Stimulated activated naive CD8-positive, alpha-beta T cell treated with anti-CD3 and anti-CD28 coated beads, Interleukin-15, amount 100 ng/mL, for 72 hours (primary cell): ENCODE data around the gene PRIM2.
"Not testable (repeated sequence)": the region's sequence is repeated elsewhere in the genome, so short reads cannot be mapped to it uniquely, and the experiment has no call there.

Experiments used
- ATAC-seq: fragments of 150-1000 bp; cut with Tn5 transposase; 2 replicates; pipeline ENCODE4 v1.10.0; 2021; ENCODE audit warnings: mild to moderate bottlenecking, moderate library complexity
- DNase-seq, 2 donors: peaks; one replicate each; pipeline ENCODE4 v3.0.0; 2021 to 2022
- H3K27ac Mint-ChIP-seq, 2 donors: one replicate each; pipeline ENCODE4 v1.8.0; 2022; ENCODE audit warnings: mild to moderate bottlenecking in 2 of 2, mixed read lengths in 2 of 2, moderate library complexity in 2 of 2
- H3K27me3 Mint-ChIP-seq: one replicate; pipeline ENCODE4 v1.8.0; 2022; ENCODE audit warnings: mixed read lengths
- H3K4me1 Mint-ChIP-seq: one replicate; pipeline ENCODE4 v1.8.0; 2022; ENCODE audit warnings: mild to moderate bottlenecking, mixed read lengths
- H3K4me3 Mint-ChIP-seq, 2 donors: one replicate each; pipeline ENCODE4 v1.8.0; 2022; ENCODE audit warnings: mild to moderate bottlenecking in 2 of 2, mixed read lengths in 2 of 2, moderate library complexity in 1 of 2
- H3K9me3 Mint-ChIP-seq, 2 donors: one replicate each; pipeline ENCODE4 v1.8.0; 2022; ENCODE audit warnings: mixed read lengths in 2 of 2

The PRIM2 gene

GRCh38 chr6:57480194-57480593, 162.8 kb downstream of the PRIM2 start:
- ATAC-seq, DNase-seq, H3K27me3 Mint-ChIP-seq, H3K27ac Mint-ChIP-seq, H3K4me3 Mint-ChIP-seq, H3K4me1 Mint-ChIP-seq: not testable (repeated sequence)
- peaks cover 0 to 10% of the 10 kb centered on the region in 2 donors for H3K9me3 Mint-ChIP-seq

GRCh38 chr6:57481121-57481520, 163.7 kb downstream of the PRIM2 start:
- H3K27me3 Mint-ChIP-seq, DNase-seq, H3K27ac Mint-ChIP-seq, H3K4me1 Mint-ChIP-seq, H3K4me3 Mint-ChIP-seq, ATAC-seq: not testable (repeated sequence)
- H3K9me3 Mint-ChIP-seq: peaks cover 0 to 10% of the 10 kb centered on the region in 2 donors

GRCh38 chr6:57482471-57482870, 165.0 kb downstream of the PRIM2 start:
- not testable (repeated sequence) for H3K4me1 Mint-ChIP-seq, H3K27ac Mint-ChIP-seq, H3K4me3 Mint-ChIP-seq, H3K27me3 Mint-ChIP-seq, DNase-seq, ATAC-seq
- peaks cover 0 to 10% of the 10 kb centered on the region in 2 donors for H3K9me3 Mint-ChIP-seq

GRCh38 chr6:57486494-57487081, 169.2 kb downstream of the PRIM2 start:
- peaks cover 11% of the 10 kb centered on the region for H3K4me1 Mint-ChIP-seq
- ATAC-seq, H3K27ac Mint-ChIP-seq, DNase-seq, H3K9me3 Mint-ChIP-seq, H3K27me3 Mint-ChIP-seq, H3K4me3 Mint-ChIP-seq: not testable (repeated sequence)

GRCh38 chr6:57488551-57488950, 171.1 kb downstream of the PRIM2 start:
- not testable (repeated sequence) for DNase-seq, ATAC-seq, H3K27ac Mint-ChIP-seq, H3K27me3 Mint-ChIP-seq, H3K9me3 Mint-ChIP-seq, H3K4me3 Mint-ChIP-seq
- H3K4me1 Mint-ChIP-seq: peaks cover 11% of the 10 kb centered on the region

GRCh38 chr6:57489887-57490286, 172.5 kb downstream of the PRIM2 start:
- not testable (repeated sequence) for DNase-seq, H3K9me3 Mint-ChIP-seq, H3K27me3 Mint-ChIP-seq, ATAC-seq, H3K27ac Mint-ChIP-seq, H3K4me3 Mint-ChIP-seq
- peaks cover 11% of the 10 kb centered on the region for H3K4me1 Mint-ChIP-seq

- H3K4me1 Mint-ChIP-seq: peaks cover 11% of the 10 kb centered on the region
- H3K9me3 Mint-ChIP-seq, DNase-seq, ATAC-seq, H3K4me3 Mint-ChIP-seq, H3K27me3 Mint-ChIP-seq, H3K27ac Mint-ChIP-seq: not testable (repeated sequence)
Observed at GRCh38 chr6:57491795-57492194, 174.4 kb downstream of the PRIM2 start.

GRCh38 chr6:57496251-57496650, 178.8 kb downstream of the PRIM2 start:
- not testable (repeated sequence) for H3K9me3 Mint-ChIP-seq, H3K4me3 Mint-ChIP-seq, H3K27ac Mint-ChIP-seq, ATAC-seq, H3K4me1 Mint-ChIP-seq, DNase-seq, H3K27me3 Mint-ChIP-seq

- H3K9me3 Mint-ChIP-seq, H3K27ac Mint-ChIP-seq, H3K4me3 Mint-ChIP-seq, H3K4me1 Mint-ChIP-seq, H3K27me3 Mint-ChIP-seq, ATAC-seq, DNase-seq: not testable (repeated sequence)
Observed at GRCh38 chr6:57500368-57501021, 183.1 kb downstream of the PRIM2 start.

GRCh38 chr6:57502387-57502786, 185.0 kb downstream of the PRIM2 start:
- H3K9me3 Mint-ChIP-seq, ATAC-seq, DNase-seq, H3K27me3 Mint-ChIP-seq, H3K4me3 Mint-ChIP-seq, H3K27ac Mint-ChIP-seq, H3K4me1 Mint-ChIP-seq: not testable (repeated sequence)

GRCh38 chr6:57505251-57505650, 187.8 kb downstream of the PRIM2 start:
- H3K4me3 Mint-ChIP-seq, H3K27me3 Mint-ChIP-seq, H3K4me1 Mint-ChIP-seq, H3K27ac Mint-ChIP-seq, H3K9me3 Mint-ChIP-seq, ATAC-seq, DNase-seq: not testable (repeated sequence)

- ATAC-seq, H3K27ac Mint-ChIP-seq, DNase-seq, H3K4me3 Mint-ChIP-seq, H3K4me1 Mint-ChIP-seq, H3K9me3 Mint-ChIP-seq, H3K27me3 Mint-ChIP-seq: not testable (repeated sequence)
Observed at GRCh38 chr6:57510390-57510789, 193.0 kb downstream of the PRIM2 start.

GRCh38 chr6:57515171-57515570, 197.7 kb downstream of the PRIM2 start:
- H3K27me3 Mint-ChIP-seq, H3K4me1 Mint-ChIP-seq, DNase-seq, H3K9me3 Mint-ChIP-seq, H3K27ac Mint-ChIP-seq, H3K4me3 Mint-ChIP-seq, ATAC-seq: not testable (repeated sequence)

- H3K4me1 Mint-ChIP-seq, H3K27me3 Mint-ChIP-seq, H3K4me3 Mint-ChIP-seq, H3K9me3 Mint-ChIP-seq, DNase-seq, ATAC-seq, H3K27ac Mint-ChIP-seq: not testable (repeated sequence)
Observed at GRCh38 chr6:57515845-57516244, 198.4 kb downstream of the PRIM2 start.

GRCh38 chr6:57516776-57517175, 199.3 kb downstream of the PRIM2 start:
- not testable (repeated sequence) for ATAC-seq, DNase-seq, H3K9me3 Mint-ChIP-seq, H3K4me1 Mint-ChIP-seq, H3K27me3 Mint-ChIP-seq, H3K27ac Mint-ChIP-seq, H3K4me3 Mint-ChIP-seq

- H3K27ac Mint-ChIP-seq, H3K4me3 Mint-ChIP-seq, H3K4me1 Mint-ChIP-seq, H3K9me3 Mint-ChIP-seq, DNase-seq, H3K27me3 Mint-ChIP-seq, ATAC-seq: not testable (repeated sequence)
Observed at GRCh38 chr6:57519198-57519597, 201.8 kb downstream of the PRIM2 start.

GRCh38 chr6:57521085-57521484, 203.7 kb downstream of the PRIM2 start:
- ATAC-seq, H3K4me1 Mint-ChIP-seq, H3K27ac Mint-ChIP-seq, DNase-seq, H3K9me3 Mint-ChIP-seq, H3K4me3 Mint-ChIP-seq, H3K27me3 Mint-ChIP-seq: not testable (repeated sequence)
